GM12864 (cell line): ENCODE results near the gene AKAP17A.

Experiments used
- DNase-seq: peaks from one replicate; pipeline ENCODE4 v3.0.0-alpha.2; 2011; ENCODE audit warnings: low read depth
- H3K4me3 ChIP-seq: 2 replicates; pipeline ENCODE4 v1.5.1; 2011; ENCODE audit warnings: mild to moderate bottlenecking, low read depth, low read length, control low read depth
- CTCF ChIP-seq: IDR thresholded peaks from 2 replicates; pipeline ENCODE4 v1.5.1; 2011; ENCODE audit warnings: low read depth, mild to moderate bottlenecking, moderate library complexity, low read length, control low read depth, inconsistent platforms; ENCODE audit errors: missing control alignments

The AKAP17A gene

GRCh38 chrX:1591102-1591862 lies at the start of gene AKAP17A:
Gene AKAP17A (plus strand): TSS chrX:1591604. CDS start chrX:1593463, 1,859 bp downstream.
- no peak for TF ChIP-seq CTCF
- peak; percentile 77 for DNase-seq
- H3K4me3 ChIP-seq: peak within 1 kb of the TSS; percentile 96

GRCh38 chrX:1542994-1543725 lies 48.2 kb upstream of the AKAP17A start:
- no peak for DNase-seq
- TF ChIP-seq CTCF: no peak
- no peak overlapping the region for H3K4me3 ChIP-seq

GRCh38 chrX:1545776-1546408 lies 45.5 kb upstream of the AKAP17A start:
- H3K4me3 ChIP-seq: no peak overlapping the region
- no peak for DNase-seq
- TF ChIP-seq CTCF: no peak

- no peak for TF ChIP-seq CTCF
- DNase-seq: no peak
These were observed 44.6 kb upstream of the AKAP17A start for GRCh38 chrX:1546691-1547251.

GRCh38 chrX:1551959-1552546 lies 39.4 kb upstream of the AKAP17A start:
- H3K4me3 ChIP-seq: no peak overlapping the region
- DNase-seq: no peak
- TF ChIP-seq CTCF: no peak

More at GRCh38 chrX:1546691-1547251, 44.6 kb upstream of the AKAP17A start:
- no peak overlapping the region for H3K4me3 ChIP-seq

GRCh38 chrX:1554469-1555210 lies 36.8 kb upstream of the AKAP17A start:
- H3K4me3 ChIP-seq: no peak overlapping the region
- no peak for DNase-seq
- no peak for TF ChIP-seq CTCF
